ENCODE data around the gene GPC1.

DNA sequence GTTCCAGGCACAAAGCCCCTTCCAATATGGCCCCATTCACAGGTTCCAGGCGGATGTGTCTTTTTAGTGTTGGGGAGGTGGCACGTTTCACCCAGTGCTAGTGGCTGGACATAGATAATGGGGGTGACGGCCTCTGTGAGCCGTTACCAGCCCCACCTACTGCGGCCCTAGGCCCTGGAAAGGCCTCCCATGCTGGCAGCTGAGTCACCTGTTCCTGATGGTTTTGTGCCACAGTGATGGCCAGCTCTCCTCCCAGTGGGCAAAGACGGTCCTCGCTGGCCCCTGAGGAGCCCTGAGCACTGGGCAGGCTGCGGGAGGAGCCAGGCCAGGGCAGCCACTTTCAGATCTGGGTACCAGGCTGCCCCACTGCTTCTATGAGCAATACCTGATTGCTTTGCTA, 40.0 kb upstream of the GPC1 start:
- no peak for TF ChIP-seq FOXP2 (optimal IDR thresholded peaks at IDR 0.05; ENCODE audit: borderline replicate concordance, extremely low read depth, extremely low read length, insufficient read depth)
- no peak for TF ChIP-seq POLR2AphosphoS5 (IDR thresholded peaks at IDR 0.05; ENCODE audit: low read depth, low read length)
- TF ChIP-seq, protein P1, sequence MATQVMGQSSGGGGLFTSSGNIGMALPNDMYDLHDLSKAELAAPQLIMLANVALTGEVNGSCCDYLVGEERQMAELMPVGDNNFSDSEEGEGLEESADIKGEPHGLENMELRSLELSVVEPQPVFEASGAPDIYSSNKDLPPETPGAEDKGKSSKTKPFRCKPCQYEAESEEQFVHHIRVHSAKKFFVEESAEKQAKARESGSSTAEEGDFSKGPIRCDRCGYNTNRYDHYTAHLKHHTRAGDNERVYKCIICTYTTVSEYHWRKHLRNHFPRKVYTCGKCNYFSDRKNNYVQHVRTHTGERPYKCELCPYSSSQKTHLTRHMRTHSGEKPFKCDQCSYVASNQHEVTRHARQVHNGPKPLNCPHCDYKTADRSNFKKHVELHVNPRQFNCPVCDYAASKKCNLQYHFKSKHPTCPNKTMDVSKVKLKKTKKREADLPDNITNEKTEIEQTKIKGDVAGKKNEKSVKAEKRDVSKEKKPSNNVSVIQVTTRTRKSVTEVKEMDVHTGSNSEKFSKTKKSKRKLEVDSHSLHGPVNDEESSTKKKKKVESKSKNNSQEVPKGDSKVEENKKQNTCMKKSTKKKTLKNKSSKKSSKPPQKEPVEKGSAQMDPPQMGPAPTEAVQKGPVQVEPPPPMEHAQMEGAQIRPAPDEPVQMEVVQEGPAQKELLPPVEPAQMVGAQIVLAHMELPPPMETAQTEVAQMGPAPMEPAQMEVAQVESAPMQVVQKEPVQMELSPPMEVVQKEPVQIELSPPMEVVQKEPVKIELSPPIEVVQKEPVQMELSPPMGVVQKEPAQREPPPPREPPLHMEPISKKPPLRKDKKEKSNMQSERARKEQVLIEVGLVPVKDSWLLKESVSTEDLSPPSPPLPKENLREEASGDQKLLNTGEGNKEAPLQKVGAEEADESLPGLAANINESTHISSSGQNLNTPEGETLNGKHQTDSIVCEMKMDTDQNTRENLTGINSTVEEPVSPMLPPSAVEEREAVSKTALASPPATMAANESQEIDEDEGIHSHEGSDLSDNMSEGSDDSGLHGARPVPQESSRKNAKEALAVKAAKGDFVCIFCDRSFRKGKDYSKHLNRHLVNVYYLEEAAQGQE (IDR thresholded peaks at IDR 0.05; ENCODE audit: insufficient read depth in 1 of 2, low read depth in 2 of 2, low read length in 2 of 2): no peak

Measured in PFSK-1 (cell line).